H54 (cell line): ENCODE data around the gene ZBTB38.
A peak's percentile ranks its signal among the peaks of the same experiment; 100 is the strongest.

Experiments
- DNase-seq: peaks from one replicate; pipeline ENCODE4 v3.0.0; 2011; ENCODE audit warnings: low spot score, mixed read lengths; ENCODE audit not compliant: insufficient read length
- FAIRE-seq: peaks from 3 replicates; lab custom pipeline; 2011; peaks lifted over from hg19 to GRCh38; lab: Jason Lieb, UNC
- POLR2A ChIP-seq: IDR thresholded peaks from 2 replicates; pipeline ENCODE4 v1.6.1; 2011; ENCODE audit warnings: low read depth, mild to moderate bottlenecking, low read length

ZBTB38 gene

DNA sequence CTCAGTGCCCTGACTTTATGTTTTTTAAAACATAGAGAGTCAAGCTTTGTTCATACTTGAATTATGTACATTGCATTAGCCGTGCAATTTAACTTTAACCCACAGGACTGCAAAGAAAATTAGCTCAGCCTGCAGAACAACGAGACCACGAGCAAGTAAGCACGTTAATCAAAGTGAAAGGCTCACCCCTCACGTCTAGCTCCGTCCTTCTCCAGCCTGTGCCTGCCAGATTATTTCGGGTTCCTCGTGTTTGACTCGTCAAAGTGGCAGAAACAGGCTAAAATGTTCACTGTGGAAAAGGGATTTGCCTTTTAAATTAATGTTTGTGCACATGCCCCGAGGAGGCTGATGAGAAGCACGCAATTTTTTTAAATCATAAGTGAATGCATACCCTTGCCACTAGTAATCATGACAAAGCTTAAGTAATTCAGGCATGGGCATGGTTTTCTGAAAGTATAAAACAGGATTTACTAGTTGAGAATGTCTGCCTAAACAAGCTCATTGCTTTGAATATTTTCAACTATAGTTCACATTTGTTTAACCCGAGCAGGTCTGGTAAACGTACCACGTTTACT is 15.3 kb downstream of the ZBTB38 start:
- DNase-seq (no peak), FAIRE-seq (no peak)
- no peak for TF ChIP-seq POLR2A

DNA sequence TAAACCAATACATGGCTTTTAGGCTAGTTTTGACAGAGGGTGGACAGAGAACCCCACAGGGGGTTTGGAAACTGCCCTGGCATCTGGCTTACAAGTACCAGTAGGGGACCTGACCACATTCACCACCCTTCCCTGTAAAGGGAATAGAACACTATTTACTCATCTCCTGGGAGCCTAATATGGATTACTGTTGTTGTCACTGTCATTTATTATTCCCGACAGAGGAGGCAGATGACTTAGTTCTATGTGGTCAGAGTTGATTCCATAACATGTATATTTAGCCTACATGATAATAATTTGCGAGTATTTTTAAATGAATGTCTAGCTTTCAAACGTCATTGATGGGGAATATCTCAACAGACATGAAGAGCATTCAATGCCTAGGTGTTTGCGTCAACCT is 15.9 kb downstream of the ZBTB38 start:
- TF ChIP-seq POLR2A, result no peak
- FAIRE-seq (peak; percentile 81), DNase-seq (no peak)

DNA sequence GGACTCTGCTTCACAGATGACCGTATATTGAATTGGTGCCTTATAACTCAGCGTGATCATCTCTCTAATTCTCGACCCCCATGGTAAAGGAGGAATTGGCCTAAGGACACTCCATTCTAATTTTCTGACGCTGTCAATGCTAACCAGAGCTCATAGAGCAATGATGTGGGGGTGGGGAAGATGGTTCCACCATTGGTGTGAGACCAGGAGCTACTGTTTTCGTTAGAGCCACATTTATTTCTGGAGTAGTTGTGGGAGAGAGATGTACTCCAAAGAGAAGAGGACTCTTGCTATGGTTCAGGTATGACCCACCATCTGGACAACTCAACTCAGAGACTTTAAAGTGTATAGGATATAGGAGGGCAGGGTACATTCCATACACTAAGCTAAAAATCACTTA is 16.3 kb downstream of the ZBTB38 start:
- FAIRE-seq (peak; percentile 20), DNase-seq (no peak)
- no peak for TF ChIP-seq POLR2A

DNA sequence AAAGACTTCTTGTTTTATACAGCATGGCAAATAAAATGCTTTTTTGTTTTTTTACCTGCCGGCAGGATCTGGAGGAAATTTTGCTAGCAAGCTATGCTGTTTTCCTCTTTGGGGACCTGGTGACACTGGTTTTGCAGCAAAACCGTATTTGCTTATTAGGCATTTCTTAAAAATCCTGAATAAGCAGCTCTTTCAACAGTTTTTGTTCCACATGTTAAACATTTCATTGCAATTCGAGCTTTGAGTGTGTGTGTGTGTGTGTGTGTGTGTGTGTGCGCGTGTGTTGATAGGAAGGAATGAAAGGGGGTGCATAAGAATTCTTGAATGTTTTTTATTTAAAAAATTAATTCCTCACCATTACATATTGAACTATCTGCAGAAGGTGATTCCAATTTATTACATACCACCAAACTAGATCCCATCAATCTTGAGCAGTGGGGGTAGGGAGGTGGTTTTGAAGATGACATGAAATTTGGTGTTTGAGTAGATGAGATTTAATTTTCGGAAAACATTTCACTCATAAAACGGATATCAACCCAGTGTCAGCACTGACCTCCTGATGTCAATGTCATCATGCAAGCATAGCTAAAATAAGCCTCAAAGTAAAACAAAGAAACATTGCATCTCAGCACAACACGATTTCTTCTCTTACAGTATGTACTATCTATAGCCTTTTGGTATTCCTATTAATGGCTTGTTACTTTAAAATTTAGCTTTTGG is 17.3 kb downstream of the ZBTB38 start:
- TF ChIP-seq POLR2A, result no peak
- FAIRE-seq, result no peak
- DNase-seq, result no peak

DNA sequence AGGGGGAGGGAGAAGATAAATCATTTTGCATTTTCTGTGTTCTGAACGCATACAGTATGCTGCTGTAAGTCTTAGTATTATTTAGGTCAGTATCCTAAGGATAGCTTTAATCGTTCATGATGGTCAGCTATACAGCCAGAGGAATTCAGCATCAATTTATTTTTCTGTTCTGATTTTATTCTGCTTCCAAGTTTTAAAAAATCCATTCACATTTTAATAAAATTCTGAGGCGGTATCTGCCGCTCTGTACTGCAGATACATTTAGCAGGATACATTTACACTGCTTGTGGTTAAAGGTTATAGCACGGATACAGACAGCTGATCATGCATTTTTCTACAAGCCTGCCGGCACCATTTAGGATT is 17.8 kb downstream of the ZBTB38 start:
- no peak for DNase-seq
- no peak for TF ChIP-seq POLR2A
- FAIRE-seq, result no peak

DNA sequence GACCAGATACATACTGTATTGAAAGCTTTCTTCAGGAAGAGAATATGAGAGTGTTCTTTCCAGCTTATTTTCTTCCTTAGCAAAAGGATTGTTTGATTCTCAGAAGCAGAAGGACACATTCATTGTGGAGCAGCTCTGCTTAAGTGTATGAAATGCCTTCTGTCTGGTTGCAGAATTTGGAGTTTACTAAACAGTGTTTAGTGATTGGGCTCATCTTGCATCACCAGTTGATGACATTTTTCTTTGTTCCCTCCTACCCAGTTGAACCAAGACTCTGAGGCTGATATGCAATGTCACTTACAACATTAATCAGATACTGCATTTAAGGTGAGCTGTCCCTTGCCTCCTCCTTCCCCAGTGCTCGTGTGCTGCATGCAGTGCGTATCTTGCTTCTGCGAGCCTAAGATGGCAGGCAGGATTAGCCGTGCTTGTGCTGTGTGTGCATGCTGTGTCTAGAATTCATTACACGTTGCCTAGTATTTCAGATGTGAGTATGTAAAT is 18.4 kb downstream of the ZBTB38 start:
- peak; percentile 41 for FAIRE-seq
- DNase-seq, result no peak
- no peak for TF ChIP-seq POLR2A

DNA sequence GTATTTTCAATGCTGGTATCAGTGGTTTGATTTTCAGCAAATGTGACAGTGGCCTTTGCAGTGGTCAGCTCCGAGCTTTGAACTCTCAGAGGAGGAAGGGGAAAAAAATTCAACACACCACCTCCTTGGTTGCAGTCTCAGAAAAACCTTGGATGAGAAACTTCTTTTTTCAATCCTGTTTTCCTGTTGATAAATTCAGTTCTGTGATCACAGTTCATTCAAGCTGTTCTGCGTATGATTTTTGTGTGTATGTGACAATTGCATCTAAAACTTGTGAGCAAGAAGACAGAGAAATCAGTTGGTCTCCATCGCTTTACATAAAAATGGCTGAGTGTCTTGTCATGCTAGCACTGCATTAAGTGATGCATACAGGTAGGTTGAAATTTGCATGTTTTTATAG is 19.2 kb downstream of the ZBTB38 start:
- TF ChIP-seq POLR2A, result no peak
- DNase-seq, result no peak
- no peak for FAIRE-seq

DNA sequence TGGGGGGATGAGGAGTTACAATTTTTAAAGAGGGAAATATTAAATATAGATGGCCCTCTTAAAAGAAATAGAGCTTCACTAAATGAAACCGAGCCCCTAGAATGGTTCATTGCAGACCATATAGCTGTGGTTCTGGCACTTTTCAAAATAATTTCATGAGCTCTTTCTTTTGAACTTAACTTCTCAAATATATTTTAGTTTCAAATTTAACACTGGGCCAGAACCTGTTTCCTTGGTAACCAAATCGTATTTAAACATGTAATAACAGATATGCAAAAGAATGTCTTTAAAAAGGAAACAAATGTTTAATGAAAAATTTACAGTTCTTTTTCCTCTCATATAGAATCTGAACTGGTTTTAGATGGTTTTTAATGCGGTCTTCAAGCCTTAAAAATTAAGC is 20.1 kb downstream of the ZBTB38 start:
- no peak for TF ChIP-seq POLR2A
- DNase-seq, result no peak
- no peak for FAIRE-seq

DNA sequence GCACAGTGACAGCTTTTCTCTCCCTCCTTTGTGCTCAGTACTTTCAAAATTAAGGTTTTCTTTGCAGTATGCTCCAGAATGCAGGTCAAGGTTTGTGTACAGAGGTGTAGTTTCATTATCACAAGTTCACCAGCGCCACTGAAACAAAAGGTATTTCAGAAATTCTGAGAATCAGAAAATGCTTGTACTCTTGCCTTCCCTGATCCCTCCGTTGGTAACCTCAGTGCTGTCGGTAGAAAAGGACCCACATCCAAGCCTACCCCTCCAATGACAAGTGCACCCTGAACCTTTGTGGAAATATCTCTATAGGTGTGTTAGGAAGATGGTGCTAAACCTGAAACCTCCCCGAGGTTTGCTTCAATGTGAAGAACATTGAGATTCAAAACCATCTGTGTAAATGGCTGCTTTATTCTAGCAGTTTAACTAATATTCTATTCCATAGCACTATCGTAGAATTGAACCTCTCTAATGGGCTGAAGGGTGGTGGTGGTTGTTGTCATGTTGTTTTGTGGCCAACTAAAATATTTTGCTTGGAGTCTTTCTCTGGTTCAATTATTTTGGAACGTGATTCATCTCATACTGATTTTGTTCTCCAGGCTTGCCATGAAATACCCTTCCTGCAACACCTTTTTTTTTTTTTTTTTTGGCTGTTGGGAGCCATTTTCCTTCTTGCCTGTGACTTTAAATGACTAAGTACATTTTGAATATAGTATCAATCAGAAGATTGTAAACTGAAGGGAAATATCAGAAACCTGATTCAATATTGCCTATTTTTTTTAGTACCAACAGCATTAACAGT is 20.7 kb downstream of the ZBTB38 start:
- FAIRE-seq, result no peak
- TF ChIP-seq POLR2A, result no peak
- DNase-seq, result no peak

DNA sequence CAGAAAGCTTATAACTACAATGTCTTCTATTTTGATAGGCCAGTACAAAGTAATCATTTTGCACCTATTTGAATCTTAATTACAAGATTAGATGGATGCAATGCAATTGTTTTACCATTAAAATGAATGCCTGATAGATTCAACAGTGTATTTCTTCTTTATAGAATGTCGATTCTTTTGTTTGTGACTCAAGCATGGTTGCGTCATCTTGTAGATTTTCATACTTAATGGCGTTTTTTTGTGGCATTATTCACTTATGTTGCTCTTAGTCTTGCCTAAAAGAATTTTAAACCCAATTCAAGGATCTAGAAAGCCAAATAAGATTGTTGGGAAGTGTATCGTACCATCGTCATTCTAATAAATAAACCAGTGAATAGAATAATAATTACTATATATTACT is 21.4 kb downstream of the ZBTB38 start:
- FAIRE-seq (no peak), DNase-seq (no peak)
- no peak for TF ChIP-seq POLR2A

DNA sequence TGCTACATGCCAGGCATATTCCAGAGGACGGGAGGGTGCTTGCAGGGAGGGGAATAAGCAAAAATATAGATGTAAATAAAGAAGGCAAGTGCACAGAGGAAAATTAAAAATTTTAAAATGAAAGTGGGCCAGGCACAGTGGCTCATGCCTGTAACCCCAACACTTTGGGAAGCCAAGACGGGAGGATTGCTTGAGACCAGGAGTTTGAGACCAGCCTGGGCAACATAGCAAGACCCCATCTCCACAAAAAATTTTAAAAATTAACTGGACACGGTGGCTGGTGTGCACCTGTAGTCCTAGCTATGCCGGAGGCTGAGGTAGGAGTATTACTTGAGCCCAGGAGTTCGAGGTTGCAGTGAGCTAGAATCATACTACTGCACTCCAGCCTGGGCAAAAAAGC is 22.4 kb downstream of the ZBTB38 start:
- FAIRE-seq, result no peak
- no peak for TF ChIP-seq POLR2A
- no peak for DNase-seq

DNA sequence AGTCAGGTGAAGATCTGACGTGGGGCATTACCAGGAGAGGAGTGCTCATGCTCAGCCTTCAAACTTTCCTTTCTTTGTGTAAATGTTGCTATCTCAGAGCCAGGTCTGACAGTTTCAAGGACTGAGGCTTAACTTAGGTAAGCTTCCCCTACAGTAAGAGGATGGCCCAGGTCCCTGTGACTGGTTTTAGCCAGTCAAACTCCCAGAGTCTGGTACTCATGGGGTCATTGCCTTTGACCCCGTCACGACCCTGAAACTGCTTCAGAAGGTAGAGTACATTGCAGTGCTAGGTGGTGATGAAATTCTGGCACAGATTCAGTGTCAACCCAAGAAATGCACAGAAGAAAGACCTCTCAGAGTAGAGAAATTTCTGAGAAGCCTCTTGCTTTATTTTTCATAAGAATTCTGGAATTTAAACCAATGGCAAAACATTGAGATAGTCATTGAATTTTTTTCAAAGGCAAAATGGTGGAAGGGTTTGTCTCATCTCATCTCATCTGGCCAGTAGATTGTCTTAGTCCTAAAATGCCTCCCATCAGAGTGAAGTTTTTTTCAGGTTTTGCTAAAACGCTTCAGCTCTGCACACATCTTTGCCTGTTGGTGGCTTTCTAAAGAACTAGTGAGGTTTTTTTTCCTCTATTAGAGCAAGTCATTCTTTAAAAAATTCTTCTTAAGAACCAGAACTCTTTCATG is 23.1 kb downstream of the ZBTB38 start:
- no peak for FAIRE-seq
- no peak for DNase-seq
- TF ChIP-seq POLR2A, result no peak

DNA sequence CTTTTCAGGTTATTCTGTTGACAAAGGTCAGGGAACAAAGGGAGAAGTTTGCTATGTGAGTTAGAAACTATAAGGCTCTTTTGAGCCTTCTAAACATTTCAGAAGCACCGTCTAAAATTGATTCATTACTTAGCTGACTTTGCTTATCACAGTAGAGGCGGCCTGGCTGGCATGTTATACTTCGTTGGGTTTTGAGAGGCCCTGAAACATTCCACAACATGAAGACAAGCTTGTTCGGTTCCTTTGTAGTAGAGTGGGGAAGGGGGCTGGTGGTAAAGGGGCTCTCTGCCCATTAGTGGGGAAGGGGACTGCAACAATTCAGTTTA is 23.6 kb downstream of the ZBTB38 start:
- no peak for DNase-seq
- FAIRE-seq, result no peak
- no peak for TF ChIP-seq POLR2A

DNA sequence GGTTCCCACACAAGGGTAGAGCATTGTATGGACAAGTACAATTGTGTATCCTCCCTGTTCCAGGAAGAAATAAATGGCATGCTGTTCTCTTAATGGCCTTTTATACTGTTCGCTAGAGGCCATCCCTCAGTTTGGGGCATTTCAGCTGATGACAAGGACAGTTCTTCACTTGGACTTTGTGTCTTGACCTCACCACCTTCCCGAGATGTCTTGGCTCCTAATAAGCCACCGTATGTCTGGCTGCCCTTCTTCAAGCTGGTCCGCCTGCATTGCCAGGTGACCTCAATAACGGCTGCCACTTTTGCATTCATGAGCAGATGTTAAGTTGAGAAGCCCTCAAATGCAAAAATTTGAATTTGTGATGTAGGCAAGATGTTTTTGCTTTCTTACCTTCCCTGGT is 24.1 kb downstream of the ZBTB38 start:
- DNase-seq (no peak), FAIRE-seq (peak; percentile 30)

More for the DNA sequence above, 24.1 kb downstream of the ZBTB38 start:
- no peak for TF ChIP-seq POLR2A
